ENCODE results near the gene LCP2.

Gene LCP2

DNA sequence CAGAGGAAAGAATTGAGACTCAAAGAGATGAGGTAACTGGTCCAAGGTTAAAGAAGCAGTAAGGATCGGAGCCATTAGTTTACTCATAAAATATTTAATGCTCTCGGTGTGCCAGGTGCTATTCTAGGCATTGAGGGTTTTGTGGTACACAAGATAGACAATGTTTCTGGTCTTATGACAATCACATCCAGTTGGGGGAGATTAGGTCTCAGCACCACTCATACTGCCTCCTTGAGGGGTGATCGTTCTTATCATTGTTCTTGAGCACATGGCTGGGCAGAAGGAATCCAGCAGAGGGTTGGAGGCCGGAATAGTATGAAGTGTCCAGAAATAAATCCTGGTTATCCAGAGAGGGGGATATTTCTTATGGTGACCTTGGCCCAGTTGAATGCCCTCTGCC lies 40.7 kb upstream of the LCP2 start:
- H3K4me2 ChIP-seq (ENCODE audit: low read length), result no peak overlapping the region
- H3K4me3 ChIP-seq (ENCODE audit: low read length), result no peak overlapping the region
- no peaks in the 10 kb centered on the region for H3K36me3 ChIP-seq (replicated peaks; ENCODE audit: low read depth, low read length)
- no peaks in the 10 kb centered on the region for H4K20me1 ChIP-seq (ENCODE audit: insufficient read depth, low read length)
- no peak overlapping the region for H2AFZ ChIP-seq (ENCODE audit: low read depth, low read length)
- peaks cover 25% of the 10 kb centered on the region for H3K4me1 ChIP-seq (ENCODE audit: low read length)
- H3K79me2 ChIP-seq (ENCODE audit: low read length), result no peaks in the 10 kb centered on the region
- H3K9me3 ChIP-seq (ENCODE audit: insufficient read depth, low read length), result peaks cover 7% of the 10 kb centered on the region
- H3K27me3 ChIP-seq (ENCODE audit: low read depth, low read length), result peaks cover 7% of the 10 kb centered on the region
- H3K27ac ChIP-seq (ENCODE audit: low read length), result no peak overlapping the region
- no peak for TF ChIP-seq EZH2phosphoT487 (IDR thresholded peaks at IDR 0.05; ENCODE audit: low read depth)
- TF ChIP-seq, protein P1, sequence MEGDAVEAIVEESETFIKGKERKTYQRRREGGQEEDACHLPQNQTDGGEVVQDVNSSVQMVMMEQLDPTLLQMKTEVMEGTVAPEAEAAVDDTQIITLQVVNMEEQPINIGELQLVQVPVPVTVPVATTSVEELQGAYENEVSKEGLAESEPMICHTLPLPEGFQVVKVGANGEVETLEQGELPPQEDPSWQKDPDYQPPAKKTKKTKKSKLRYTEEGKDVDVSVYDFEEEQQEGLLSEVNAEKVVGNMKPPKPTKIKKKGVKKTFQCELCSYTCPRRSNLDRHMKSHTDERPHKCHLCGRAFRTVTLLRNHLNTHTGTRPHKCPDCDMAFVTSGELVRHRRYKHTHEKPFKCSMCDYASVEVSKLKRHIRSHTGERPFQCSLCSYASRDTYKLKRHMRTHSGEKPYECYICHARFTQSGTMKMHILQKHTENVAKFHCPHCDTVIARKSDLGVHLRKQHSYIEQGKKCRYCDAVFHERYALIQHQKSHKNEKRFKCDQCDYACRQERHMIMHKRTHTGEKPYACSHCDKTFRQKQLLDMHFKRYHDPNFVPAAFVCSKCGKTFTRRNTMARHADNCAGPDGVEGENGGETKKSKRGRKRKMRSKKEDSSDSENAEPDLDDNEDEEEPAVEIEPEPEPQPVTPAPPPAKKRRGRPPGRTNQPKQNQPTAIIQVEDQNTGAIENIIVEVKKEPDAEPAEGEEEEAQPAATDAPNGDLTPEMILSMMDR (IDR thresholded peaks at IDR 0.05; ENCODE audit: low read depth, low read length), result no peak
- no peak overlapping the region for H3K9ac ChIP-seq (ENCODE audit: low read length)

DNA sequence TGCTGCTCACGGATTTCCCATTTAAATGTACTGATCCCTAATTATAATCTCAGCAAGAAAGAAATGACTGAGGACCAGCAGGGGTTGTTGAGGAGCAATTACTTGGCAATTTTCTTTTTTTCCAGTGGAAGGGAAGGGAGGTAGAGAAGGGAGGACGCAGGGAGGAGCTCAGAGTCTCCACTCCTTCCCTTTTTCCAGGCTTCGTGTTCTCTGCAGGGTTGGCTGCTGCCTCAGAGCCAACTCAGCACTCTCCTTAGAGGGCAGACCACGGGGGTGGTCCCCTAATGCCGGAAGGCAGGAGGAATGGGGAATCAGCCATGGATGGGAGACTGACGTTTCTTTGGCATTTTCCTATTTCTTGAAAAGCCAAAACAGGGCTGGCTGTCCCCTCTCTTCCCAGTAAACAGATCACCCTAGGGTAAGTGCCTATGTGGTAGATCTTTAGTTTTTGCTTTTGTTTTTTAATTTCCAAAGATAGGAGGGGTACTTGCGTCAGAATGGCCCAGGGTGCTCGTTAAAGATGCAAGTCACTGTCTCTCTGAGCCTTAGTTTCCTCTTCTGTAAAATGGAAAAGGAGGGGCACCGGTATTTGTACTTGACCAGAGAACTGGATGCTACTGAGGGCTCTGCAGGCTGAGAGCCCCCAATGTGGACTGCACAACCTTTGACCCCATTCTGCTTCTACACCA lies 39.6 kb upstream of the LCP2 start:
- Histone ChIP-seq H2AFZ (ENCODE audit: low read depth, low read length) (no peak overlapping the region), H3K4me2 (ENCODE audit: low read length) (no peak overlapping the region), H3K9me3 (ENCODE audit: insufficient read depth, low read length) (peaks cover 7% of the 10 kb centered on the region), H3K4me1 (ENCODE audit: low read length) (peaks cover 36% of the 10 kb centered on the region), H3K36me3 (replicated peaks; ENCODE audit: low read depth, low read length) (no peaks in the 10 kb centered on the region), H3K79me2 (ENCODE audit: low read length) (no peaks in the 10 kb centered on the region), H3K27me3 (ENCODE audit: low read depth, low read length) (0 out of 2 replicates have a peak, but pooled peaks cover 5% of the 10 kb centered on the region), H3K9ac (ENCODE audit: low read length) (no peak overlapping the region), H3K27ac (ENCODE audit: low read length) (no peak overlapping the region), H4K20me1 (ENCODE audit: insufficient read depth, low read length) (no peaks in the 10 kb centered on the region), H3K4me3 (ENCODE audit: low read length) (no peak overlapping the region)
- TF ChIP-seq, protein P1 (IDR thresholded peaks at IDR 0.05; ENCODE audit: low read depth, low read length), result no peak
- TF ChIP-seq EZH2phosphoT487 (IDR thresholded peaks at IDR 0.05; ENCODE audit: low read depth), result no peak

DNA sequence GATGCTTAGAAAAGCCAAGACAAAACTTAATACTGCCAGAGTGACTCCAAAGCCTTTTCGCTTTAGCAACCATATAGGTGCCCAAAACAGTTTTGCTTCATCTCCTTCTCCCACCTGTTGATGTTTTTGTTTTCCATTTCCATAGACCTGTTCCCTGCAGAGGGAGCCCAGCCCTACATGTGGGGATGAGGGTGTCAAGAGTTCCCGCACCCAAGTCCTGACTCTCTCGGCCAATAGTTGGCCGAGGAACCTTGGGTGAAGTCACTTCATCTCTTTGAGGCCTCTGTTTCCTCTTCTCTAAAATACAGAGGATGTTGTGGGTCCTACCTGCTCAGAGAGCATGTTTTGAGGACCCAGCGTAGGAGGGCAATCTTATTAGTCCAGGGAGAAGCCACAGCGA lies 38.5 kb upstream of the LCP2 start:
- Histone ChIP-seq H3K27ac (ENCODE audit: low read length) (no peak overlapping the region), H2AFZ (ENCODE audit: low read depth, low read length) (no peak overlapping the region), H3K79me2 (ENCODE audit: low read length) (no peaks in the 10 kb centered on the region), H3K27me3 (ENCODE audit: low read depth, low read length) (0 out of 2 replicates have a peak, but pooled peaks cover 5% of the 10 kb centered on the region), H3K4me1 (ENCODE audit: low read length) (peaks cover 46% of the 10 kb centered on the region), H3K9me3 (ENCODE audit: insufficient read depth, low read length) (peaks cover under 1% of the 10 kb centered on the region; the same call in 1 of the 2 replicates), H3K36me3 (replicated peaks; ENCODE audit: low read depth, low read length) (no peaks in the 10 kb centered on the region), H3K4me3 (ENCODE audit: low read length) (no peak overlapping the region), H3K4me2 (ENCODE audit: low read length) (no peak overlapping the region), H4K20me1 (ENCODE audit: insufficient read depth, low read length) (no peaks in the 10 kb centered on the region), H3K9ac (ENCODE audit: low read length) (no peak overlapping the region)
- no peak for TF ChIP-seq EZH2phosphoT487 (IDR thresholded peaks at IDR 0.05; ENCODE audit: low read depth)
- TF ChIP-seq, protein P1 (IDR thresholded peaks at IDR 0.05; ENCODE audit: low read depth, low read length), result no peak

GRCh38 chr5:170334626-170335025 lies 37.0 kb upstream of the LCP2 start:
- H3K9me3 ChIP-seq (ENCODE audit: insufficient read depth, low read length), result no peaks in the 10 kb centered on the region
- no peak overlapping the region for H3K4me2 ChIP-seq (ENCODE audit: low read length)
- H3K9ac ChIP-seq (ENCODE audit: low read length), result no peak overlapping the region
- H3K4me1 ChIP-seq (ENCODE audit: low read length), result peaks cover 55% of the 10 kb centered on the region
- H2AFZ ChIP-seq (ENCODE audit: low read depth, low read length), result no peak overlapping the region
- H4K20me1 ChIP-seq (ENCODE audit: insufficient read depth, low read length), result no peaks in the 10 kb centered on the region
- no peak overlapping the region for H3K27ac ChIP-seq (ENCODE audit: low read length)
- TF ChIP-seq, protein P1 (IDR thresholded peaks at IDR 0.05; ENCODE audit: low read depth, low read length), result no peak
- no peak for TF ChIP-seq EZH2phosphoT487 (IDR thresholded peaks at IDR 0.05; ENCODE audit: low read depth)
- no peaks in the 10 kb centered on the region for H3K36me3 ChIP-seq (replicated peaks; ENCODE audit: low read depth, low read length)
- H3K79me2 ChIP-seq (ENCODE audit: low read length), result no peaks in the 10 kb centered on the region
- 0 out of 2 replicates have a peak, but pooled peaks cover 5% of the 10 kb centered on the region for H3K27me3 ChIP-seq (ENCODE audit: low read depth, low read length)
- H3K4me3 ChIP-seq (ENCODE audit: low read length), result no peak overlapping the region
